Right forelimb (tissue), 1 donor: ENCODE data around the gene C17orf67.
"Not testable (repeated sequence)": the region's sequence is repeated elsewhere in the genome, so short reads cannot be mapped to it uniquely, and the experiment has no call there.

Experiments
- DNase-seq: peaks from one replicate; pipeline ENCODE4 v3.0.0-alpha.2; 2018

The C17orf67 gene

DNA sequence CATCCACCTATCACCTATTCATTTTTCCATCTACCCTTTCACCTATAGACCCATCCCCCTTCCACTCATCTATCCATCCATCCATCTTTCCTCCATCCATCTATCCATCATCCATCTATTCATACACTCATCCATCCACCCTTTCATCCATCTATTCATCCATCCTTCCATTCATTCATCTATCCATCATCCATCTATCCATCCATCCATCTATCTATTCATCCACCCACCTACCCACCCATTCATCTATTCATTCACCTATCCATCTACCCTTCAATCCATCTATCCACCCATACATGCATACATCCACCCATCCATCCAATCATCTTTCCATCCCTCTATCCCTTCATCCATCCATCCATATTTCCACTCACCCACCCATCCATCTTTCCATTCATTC is 63.3 kb downstream of the C17orf67 start:
- no peak for DNase-seq

GRCh38 chr17:56765449-56765848 is 68.3 kb downstream of the C17orf67 start:
- DNase-seq: no peak

GRCh38 chr17:56762988-56763387 is 70.7 kb downstream of the C17orf67 start:
- DNase-seq: no peak

DNA sequence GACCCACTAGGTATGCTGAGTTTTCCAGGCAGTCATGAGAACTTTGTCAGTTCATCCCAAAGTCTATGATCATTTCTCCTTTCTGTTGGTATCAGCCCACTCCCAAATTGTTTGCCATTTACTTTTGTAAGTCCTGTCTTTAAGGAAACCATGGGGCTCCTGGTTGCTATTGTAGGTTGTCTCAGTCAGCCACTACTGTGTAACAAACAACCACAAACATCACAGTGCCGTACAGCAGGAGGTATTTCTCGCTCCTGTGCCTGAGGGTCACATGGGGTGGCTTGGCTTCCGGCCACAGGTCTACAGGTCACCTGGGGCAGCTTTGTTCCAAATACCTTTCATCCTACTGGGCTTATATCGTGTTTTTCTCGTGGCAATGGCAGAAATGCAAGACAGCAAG is 71.6 kb downstream of the C17orf67 start:
- no peak for DNase-seq

DNA sequence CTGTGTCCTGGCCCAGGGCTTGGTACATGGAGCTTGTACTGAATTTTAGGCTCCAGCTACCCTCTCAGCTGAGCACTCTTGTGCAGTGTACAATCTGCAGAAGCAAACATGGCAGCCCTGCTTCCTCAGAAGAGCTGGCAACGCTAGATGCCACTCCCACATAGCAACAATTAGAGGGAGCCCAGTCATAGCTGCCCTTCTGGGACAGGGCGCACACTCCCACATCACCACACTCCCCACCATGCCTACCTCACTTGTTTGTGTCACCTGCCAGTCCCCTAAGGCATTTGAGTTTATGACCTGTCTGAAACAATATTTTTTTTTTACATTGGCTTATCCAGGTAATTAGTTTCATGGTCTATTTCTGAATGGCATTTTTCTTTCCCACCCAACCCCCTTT is 72.3 kb downstream of the C17orf67 start:
- no peak for DNase-seq

DNA sequence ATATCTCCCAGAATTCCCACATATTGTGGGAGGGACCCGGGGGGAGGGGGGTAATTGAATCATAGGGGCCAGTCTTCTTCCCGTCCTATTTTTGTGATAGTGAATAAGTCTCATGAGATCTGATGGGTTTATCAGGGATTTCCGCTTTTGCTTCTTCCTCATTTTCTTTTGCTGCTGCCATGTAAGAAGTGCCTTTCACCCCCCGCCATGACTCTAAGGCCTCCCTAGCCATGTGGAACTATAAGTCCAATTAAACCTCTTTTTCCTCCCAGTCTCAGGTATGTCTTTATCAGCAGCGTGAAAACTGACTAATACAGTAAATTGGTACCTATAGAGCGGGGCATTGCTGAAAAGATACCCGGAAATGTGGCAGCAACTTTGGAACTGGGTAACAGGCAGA is 76.1 kb downstream of the C17orf67 start:
- DNase-seq: not testable (repeated sequence)

GRCh38 chr17:56756536-56756935 is 77.2 kb downstream of the C17orf67 start:
- DNase-seq: no peak

DNA sequence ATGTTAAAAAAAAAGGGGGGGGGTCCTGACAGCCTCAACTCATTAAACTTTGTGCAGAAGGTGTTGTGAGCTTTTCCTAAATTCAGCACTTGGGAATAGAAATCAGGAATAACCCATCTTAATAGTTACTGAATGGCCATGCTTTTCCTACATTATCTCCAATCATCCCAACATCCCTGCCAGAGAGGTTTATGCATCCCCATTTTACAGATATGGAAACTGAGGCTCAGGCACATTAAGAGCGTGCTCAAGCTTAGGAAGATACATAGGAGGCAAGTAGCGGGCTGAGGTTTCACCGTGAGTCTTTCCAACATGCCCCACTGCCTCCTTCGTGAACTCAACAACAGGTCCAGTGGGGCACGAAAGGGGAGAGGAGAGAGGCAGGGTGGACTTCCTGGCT is 78.4 kb downstream of the C17orf67 start:
- DNase-seq: no peak

DNA sequence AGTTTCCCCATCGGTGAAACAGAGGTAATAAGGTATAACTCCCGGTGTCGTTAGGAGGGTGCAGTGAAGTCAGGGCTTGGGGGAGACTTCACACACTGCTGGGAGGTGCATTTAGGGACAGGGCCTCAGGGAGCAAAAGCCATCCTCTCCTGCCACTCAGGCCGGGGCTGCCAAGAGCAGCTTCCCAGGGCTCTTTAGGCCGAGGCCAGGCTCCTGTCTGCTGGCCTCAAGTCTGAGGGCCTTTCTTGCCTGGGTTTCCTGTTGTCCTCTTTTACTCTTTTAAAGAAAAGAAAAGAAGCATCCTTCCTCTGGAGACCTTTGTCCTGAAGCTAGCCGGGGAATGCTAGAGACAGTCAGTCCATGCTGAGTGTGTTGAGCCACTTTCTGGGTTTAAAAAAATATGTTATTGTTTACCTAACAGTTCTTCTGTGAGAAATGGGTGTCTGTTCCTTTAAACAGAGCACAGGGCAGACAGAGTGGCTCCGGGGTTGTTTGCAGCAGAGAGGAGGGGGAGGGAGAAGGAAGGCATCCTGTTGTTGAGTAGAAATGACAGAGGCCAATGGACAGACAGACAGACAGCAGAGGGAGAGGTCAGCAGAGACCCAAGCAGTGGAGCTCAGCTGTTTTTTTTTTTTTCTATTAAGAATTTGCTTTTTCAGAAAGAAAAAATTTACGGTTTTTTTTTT is 79.1 kb downstream of the C17orf67 start:
- no peak for DNase-seq

GRCh38 chr17:56752263-56752836 is 81.4 kb downstream of the C17orf67 start:
- DNase-seq: no peak

DNA sequence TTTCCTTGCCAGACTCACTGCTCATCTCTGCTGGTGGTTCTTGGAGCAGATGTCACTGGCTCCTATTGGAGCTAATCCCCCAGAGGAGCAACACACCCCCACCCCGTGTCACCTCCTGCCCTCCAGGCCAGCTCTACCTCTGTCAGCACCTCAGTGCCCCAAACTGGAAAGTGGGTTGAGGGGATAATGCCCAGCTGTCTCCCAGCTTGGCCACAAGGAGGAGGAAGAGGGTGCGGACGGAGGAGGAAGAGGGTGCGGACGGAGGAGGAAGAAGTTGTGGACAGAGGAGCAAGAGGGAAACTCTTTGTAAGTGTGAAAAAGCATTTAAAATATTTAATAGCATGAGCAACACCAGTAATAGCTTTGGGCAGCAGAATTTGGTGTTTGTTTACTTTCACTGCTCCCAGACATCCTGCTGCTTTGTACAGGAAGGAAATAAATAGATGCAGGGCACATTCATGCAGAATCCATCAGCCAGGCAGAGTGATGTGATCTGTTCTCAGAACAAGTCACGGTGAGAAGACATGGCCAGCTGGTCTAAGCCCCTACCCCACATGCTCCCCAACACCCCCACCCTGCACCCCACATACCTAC is 82.5 kb downstream of the C17orf67 start:
- DNase-seq: no peak

DNA sequence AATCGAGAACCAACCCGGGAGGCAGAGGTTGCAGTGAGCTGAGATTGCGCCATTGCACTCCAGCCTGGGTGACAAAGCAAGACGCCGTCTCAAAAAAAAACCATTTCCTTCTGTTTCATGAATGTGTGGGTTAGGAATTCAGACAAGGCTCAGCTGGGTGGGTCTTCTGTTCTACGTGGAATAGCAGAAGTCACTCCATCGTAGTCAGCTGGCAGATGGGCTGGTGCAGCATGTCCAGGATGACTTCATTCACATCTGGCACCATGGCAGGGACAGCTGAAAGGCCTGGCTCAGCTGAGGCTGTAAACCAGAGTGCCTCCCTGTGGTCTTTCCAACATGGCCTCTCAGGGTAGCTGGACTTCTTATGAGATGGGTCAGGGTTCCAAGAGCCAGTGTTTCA is 89.0 kb downstream of the C17orf67 start:
- DNase-seq: no peak

- DNase-seq: no peak
Observed at GRCh38 chr17:56742601-56743000, 91.1 kb downstream of the C17orf67 start.
